HEK293 (cell line): Measurements from ENCODE around the gene ATF5.

Source experiments
- REPIN1 ChIP-seq: fragments of 450-650 bp; formaldehyde crosslinking; IDR thresholded peaks from 2 replicates; pipeline ENCODE4 v1.5.1; 2017; ENCODE audit warnings: missing biosample characterization, missing genetic modification characterization, low read depth
- ZNF24 ChIP-seq: fragments of 450-650 bp; formaldehyde crosslinking; IDR thresholded peaks from 2 replicates; pipeline ENCODE4 v1.5.1; 2016; ENCODE audit warnings: missing biosample characterization, missing genetic modification characterization
- TF ChIP-seq, protein P1 (sequence below): fragments of 450-650 bp; formaldehyde crosslinking; IDR thresholded peaks from 2 replicates; pipeline ENCODE4 v1.5.1; 2016; ENCODE audit warnings: missing biosample characterization, missing genetic modification characterization

DNA sequence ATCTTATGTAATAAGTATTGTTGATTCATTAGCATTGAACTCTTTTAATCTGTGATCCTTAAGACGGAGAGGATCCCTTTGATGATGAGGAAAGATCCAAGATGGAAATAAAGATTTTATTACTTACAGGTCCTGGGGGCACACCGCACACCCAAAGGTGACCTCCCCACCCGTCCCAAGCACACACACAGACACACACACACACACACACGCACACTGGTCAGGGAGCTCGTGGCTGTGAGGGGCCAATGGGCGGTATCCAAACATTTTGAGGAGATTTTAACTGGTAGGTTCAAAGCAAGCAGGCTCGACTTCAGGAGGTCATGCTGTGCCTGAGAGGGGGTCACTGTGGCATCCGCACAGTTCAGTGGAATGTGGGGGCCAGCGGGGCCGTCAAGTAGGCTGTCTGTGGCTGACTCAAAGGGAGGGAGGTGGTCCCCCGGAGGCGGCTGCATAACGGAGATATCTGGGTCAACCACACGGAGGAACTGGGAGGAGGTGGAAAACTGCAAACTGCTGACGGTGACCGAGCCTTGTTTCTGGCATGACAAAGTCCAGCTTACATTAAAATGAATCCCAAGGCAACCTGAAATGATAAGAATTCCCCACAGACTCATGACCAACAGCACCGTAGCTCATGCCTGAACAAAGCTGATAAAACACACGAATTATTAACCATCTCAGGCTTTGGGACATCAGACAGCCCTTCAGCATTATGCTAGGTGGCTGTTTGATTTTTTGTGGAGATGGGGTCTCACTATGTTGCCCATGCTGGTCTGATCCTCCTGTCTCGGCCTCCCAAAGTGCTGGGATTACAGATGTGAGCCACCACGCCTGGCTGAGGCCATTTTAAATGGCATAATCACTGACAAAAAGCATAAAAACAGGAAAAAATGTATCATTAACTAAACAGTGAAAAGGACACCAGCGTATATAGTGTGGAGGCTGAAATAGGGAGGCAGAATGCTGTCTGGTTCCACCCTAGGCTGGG lies 52.9 kb downstream of the ATF5 start:
- no peak for TF ChIP-seq ZNF24 (tag by site-specific recombination)
- TF ChIP-seq, protein P1, sequence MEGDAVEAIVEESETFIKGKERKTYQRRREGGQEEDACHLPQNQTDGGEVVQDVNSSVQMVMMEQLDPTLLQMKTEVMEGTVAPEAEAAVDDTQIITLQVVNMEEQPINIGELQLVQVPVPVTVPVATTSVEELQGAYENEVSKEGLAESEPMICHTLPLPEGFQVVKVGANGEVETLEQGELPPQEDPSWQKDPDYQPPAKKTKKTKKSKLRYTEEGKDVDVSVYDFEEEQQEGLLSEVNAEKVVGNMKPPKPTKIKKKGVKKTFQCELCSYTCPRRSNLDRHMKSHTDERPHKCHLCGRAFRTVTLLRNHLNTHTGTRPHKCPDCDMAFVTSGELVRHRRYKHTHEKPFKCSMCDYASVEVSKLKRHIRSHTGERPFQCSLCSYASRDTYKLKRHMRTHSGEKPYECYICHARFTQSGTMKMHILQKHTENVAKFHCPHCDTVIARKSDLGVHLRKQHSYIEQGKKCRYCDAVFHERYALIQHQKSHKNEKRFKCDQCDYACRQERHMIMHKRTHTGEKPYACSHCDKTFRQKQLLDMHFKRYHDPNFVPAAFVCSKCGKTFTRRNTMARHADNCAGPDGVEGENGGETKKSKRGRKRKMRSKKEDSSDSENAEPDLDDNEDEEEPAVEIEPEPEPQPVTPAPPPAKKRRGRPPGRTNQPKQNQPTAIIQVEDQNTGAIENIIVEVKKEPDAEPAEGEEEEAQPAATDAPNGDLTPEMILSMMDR (tag by site-specific recombination) = no peak
- no peak for TF ChIP-seq REPIN1 (tag by site-specific recombination)
